HFF-Myc (cell line): Measurements from ENCODE around the gene IFT122.

Source experiments
- DNase-seq: peaks from one replicate; pipeline ENCODE4 v3.0.0-alpha.2; 2011; ENCODE audit warnings: low read depth; ENCODE audit errors: extremely low read depth
- H3K4me3 ChIP-seq: replicated peaks from 2 replicates; pipeline ENCODE4 v1.5.1; 2011; ENCODE audit warnings: low read depth, mild to moderate bottlenecking, control low read depth, low read length
- CTCF ChIP-seq: IDR thresholded peaks from 2 replicates; pipeline ENCODE4 v1.5.1; 2012; ENCODE audit warnings: mild to moderate bottlenecking, low read depth, low read length, control low read depth; ENCODE audit errors: missing control alignments

Gene IFT122

DNA sequence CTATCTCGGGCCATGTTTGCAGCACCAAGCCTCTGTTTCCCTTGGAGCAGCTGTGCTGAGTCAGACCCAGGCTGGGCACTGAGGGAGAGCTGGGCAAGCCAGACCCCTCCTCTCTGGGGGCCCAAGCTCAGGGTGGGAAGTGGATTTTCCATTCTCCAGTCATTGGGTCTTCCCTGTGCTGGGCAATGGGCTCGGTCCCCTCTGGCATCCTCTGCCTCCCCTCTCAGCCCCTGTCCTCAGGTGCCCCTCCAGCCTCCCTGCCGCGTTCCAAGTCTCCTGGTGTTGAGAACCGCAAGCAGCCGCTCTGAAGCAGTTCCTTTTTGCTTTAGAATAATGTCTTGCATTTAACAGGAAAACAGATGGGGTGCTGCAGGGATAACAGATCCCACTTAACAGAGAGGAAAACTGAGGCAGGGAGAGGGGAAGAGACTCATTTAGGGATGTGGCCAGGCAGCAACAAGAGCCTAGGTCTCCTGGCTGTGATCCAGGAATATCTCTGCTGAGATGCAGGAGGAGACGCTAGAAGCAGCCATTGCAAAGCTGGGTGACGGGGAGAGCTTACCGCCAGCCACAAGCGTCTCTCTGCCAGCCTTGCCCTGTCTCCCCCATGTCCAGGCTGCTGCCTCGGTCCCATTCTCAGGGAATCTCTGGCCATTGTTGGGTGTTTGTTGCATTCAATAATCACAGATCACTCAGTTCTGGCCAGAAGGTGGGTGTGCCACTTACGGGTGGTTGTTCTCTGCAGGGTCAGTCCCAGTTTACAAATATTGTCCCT is 89.6 kb downstream of the IFT122 start:
- H3K4me3 ChIP-seq: no peak overlapping the region
- TF ChIP-seq CTCF: no peak
- DNase-seq: no peak

DNA sequence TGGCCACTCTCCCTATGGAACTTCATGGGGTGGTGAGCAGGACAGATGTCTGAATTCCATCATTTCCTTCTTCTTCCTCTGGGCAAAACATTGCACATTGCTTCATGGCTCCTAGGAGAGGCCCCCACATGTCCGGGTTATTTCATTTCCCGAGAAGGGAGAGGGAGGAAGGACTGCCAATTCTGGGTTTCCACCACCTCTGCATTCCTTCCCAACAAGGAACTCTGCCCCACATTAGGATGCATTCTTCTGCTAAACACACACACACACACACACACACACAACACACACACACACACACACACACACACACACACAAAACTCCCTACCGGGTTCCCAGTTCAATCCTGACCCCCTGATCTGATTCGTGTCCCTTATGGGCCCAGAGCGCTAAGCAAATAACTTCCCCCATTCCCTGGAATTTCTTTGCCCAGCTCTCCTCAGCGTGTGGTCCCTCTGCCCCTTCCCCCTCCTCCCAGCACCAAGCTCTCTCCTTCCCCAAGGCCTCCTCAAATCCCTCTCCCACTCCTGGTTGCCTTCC is 90.3 kb downstream of the IFT122 start:
- H3K4me3 ChIP-seq: no peak overlapping the region
- no peak for DNase-seq
- TF ChIP-seq CTCF: no peak

DNA sequence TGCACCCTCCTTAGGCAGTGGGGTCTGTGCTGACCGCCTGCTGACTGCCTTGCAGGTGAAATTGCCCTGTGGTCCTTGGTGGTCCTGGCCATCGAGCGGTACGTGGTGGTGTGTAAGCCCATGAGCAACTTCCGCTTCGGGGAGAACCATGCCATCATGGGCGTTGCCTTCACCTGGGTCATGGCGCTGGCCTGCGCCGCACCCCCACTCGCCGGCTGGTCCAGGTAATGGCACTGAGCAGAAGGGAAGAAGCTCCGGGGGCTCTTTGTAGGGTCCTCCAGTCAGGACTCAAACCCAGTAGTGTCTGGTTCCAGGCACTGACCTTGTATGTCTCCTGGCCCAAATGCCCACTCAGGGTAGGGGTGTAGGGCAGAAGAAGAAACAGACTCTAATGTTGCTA is 90.8 kb downstream of the IFT122 start:
- no peak for TF ChIP-seq CTCF
- DNase-seq: no peak
- H3K4me3 ChIP-seq: no peak overlapping the region

DNA sequence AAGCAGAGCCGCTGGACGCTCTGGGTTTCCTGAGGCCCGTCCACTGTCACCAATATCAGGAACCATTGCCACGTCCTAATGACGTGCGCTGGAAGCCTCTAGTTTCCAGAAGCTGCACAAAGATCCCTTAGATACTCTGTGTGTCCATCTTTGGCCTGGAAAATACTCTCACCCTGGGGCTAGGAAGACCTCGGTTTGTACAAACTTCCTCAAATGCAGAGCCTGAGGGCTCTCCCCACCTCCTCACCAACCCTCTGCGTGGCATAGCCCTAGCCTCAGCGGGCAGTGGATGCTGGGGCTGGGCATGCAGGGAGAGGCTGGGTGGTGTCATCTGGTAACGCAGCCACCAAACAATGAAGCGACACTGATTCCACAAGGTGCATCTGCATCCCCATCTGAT is 91.7 kb downstream of the IFT122 start:
- no peak for TF ChIP-seq CTCF
- DNase-seq: no peak
- H3K4me3 ChIP-seq: no peak overlapping the region

- DNase-seq: no peak
- no peak for TF ChIP-seq CTCF
- H3K4me3 ChIP-seq: no peak overlapping the region
Observed at GRCh38 chr3:129532261-129532660, 92.2 kb downstream of the IFT122 start.

GRCh38 chr3:129533406-129533805 is 93.4 kb downstream of the IFT122 start:
- H3K4me3 ChIP-seq: no peak overlapping the region
- no peak for DNase-seq
- no peak for TF ChIP-seq CTCF
